HG03097 (cell line): ENCODE data around the gene GPS2.
"Not testable (repeated sequence)": the region's sequence is repeated elsewhere in the genome, so short reads cannot be mapped to it uniquely, and the experiment has no call there.

ENCODE experiments used
- ATAC-seq: cut with Tn5 transposase; IDR thresholded peaks from one replicate; pipeline ENCODE4 v1.9.1; 2021; ENCODE audit not compliant: unreplicated experiment, low FRiP score

Gene GPS2

DNA sequence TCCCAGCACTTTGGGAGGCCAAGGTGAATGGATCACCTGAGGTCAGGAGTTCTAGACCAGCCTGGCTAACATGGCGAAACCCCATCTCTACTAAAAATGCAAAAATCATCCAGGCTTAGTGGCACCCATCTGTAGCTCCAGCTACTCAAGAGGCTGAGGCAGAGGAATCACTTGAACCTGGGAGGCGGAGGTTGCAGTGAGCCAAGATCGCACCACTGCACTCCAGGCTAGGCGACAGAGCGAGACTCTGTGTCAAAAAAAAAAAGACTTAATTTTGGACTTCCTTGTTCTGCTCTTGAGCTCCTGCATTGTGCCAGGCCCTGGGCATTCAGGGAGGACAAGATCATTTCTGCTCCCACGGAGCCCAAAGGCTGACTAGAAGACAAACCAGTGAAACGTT is 22.4 kb upstream of the GPS2 start:
- not testable (repeated sequence) for ATAC-seq

DNA sequence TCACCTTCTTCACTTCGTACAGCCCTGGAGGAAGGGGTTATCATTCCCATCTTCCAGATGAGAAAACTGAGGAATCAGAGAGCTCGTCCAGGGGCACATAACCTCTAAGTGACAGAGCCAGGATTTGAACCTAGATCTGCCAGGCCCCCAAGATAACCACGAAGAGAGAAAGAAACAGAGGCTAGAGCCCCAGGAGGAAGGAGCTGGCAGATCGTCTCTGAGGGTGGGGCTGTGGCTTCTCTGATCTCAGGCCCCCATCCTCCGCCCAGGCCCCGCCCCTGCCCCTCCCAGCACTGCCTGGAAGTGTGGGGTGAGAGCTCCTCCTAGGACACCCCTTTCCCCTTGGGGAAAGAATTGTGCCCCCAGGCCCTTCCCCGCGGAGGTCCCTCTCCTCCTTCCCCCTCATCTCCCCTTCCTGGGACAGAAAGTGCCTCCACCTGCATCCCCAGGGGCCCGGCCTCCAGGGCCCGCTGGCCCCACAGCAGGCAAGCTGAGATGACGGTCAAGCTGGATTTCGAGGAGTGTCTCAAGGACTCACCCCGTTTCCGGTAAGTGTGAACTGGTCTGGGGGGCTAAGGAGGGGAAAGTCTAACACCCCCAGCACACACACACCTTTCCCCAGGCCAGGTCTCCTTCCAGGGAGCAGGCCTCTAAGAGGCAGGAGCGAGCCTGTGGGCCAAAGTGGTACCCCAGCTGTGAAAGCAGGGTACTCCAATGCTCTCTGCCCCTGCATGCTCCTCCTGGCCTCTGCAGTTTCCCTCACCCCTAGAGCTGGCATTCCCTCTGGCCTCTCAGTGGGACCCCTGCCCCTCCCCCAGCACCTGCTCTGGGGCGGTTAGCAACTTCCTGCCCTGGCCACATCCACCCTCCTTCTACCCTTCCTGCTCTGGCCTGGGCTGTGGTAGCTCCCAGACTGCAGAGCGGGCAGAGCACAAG is 21.3 kb upstream of the GPS2 start, which contains the start of gene ACAP1:
Gene ACAP1 (plus strand): TSS at position 290 of the 936 bp plus-strand sequence. CDS start 206 bp downstream, at position 496.
- ATAC-seq = no peak

DNA sequence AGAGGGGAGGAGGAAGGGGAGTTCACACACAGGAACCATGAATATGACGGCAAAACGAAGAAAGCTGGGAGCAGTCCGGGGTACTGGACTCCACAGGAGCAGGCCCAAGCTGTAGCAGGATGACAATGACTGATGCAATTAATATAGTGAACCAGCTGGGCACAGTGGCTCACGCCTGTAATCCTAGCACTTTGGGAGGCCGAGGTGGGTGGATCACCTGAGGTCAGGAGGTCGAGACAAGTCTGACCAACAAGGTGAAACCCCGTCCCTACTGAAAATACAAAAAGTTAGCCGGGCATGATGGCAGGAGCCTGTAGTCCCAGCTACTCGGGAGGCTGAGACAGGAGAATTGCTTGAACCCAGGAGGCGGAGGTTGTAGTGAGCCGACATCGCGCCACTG is 20.6 kb upstream of the GPS2 start:
- not testable (repeated sequence) for ATAC-seq

- ATAC-seq = no peak
Observed at GRCh38 chr17:7334938-7335538, 19.9 kb upstream of the GPS2 start.

DNA sequence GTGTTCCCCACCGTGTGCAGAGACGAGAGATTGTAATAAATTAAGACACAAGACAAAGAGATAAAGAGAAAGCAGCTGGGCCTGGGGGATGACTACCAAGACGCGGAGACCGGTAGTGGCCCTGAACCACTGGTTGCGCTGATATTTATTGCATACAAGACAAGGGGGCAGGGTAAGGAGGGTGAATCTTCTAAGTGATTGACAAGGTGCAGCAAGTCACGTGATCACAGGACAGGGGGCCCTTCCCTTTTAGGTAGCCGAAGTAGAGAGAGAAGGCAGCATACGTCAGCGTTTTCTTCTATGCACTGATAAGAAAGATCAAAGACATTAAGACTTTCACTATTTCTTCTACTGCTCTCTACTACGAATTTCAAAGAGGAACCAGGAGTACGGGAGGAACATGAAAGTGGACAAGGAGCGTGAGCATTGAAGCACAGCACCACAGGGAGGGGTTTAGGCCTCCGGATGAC is 17.5 kb upstream of the GPS2 start:
- ATAC-seq = not testable (repeated sequence)

DNA sequence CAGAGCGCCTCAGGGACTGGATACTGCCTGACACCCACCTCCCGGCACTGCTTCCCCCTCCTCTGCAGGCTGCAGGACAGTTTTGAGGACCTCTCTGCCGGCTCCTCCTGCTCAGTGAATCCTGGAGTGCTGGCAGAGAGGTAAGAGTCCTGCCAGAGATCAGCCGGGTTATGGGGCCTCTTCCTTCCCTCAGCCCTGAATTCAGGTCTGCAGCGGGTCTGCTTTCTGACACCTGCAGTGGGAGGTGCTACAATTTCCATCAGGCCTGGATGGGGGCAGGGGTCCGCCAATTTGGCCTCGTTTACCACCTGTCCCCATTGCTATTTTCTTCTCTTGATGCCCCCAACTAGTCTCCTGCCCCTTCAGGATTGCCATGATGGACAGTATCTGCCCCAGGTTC is 17.0 kb upstream of the GPS2 start:
- no peak for ATAC-seq

GRCh38 chr17:7330638-7331015 is 15.5 kb upstream of the GPS2 start:
- ATAC-seq = no peak

GRCh38 chr17:7329997-7330637 is 15.0 kb upstream of the GPS2 start:
- ATAC-seq = peak; percentile 24

DNA sequence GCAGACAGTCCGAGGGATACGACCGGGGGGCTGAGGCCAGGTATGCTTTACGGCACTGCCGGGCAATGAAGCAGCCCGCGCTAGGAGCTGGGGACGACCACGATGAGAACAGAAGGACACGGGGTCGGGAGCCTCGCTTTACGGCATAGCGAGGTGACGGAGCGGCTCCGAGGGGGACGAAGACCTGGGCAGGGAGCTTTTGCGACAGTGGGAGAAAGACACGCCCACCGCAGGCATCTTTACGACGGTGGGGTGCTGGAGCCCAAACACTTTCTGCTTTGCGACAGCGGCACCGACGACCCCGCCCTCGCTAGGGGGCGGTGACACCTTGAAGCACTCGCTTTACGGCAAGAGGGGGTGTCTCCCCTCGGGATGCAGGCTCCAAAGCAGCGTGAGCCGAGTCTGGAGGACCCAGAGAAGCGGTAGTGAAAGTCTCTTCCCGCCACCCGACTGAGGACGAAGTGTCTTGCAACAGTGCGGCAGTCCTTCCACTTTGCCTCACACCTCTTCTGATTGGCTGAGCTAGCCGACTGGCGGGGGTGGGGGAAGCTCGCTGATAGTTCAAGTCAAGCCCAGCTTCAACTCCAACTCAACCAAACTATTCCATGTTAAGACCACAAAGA is 14.3 kb upstream of the GPS2 start:
- peak; percentile 66 for ATAC-seq

DNA sequence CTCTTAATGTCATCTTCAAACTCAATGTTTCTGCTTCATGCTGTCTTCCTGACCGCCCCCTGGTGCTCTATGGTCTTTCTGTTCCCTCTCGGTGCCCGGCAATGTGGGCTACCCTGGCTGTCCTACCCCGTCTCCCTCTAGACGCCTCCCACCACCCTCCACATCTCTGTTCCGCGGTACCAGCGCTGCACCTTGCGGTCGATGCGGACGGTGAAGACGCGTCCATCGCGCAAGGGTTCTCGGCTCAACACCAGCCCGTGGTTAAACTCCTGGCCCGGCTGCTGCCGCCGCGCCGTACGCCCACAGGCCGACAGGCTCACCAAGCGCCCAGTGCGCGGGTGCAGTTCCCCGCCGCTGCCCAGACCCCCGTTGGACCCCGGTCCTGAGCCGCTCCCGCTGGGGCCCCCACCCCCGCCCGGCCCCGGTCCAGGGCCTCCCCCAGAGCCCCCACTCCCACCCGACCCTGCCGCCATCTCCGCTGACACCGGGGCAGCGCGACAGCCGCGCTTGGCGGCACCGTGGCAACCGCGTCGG is 13.7 kb upstream of the GPS2 start, which contains the start of gene NEURL4:
Gene NEURL4 (minus strand): TSS at position 496 of the 534 bp plus-strand sequence. CDS start 23 bp downstream, at position 473.
- ATAC-seq = peak; percentile 5

GRCh38 chr17:7328009-7328408 is 12.8 kb upstream of the GPS2 start:
- no peak for ATAC-seq

DNA sequence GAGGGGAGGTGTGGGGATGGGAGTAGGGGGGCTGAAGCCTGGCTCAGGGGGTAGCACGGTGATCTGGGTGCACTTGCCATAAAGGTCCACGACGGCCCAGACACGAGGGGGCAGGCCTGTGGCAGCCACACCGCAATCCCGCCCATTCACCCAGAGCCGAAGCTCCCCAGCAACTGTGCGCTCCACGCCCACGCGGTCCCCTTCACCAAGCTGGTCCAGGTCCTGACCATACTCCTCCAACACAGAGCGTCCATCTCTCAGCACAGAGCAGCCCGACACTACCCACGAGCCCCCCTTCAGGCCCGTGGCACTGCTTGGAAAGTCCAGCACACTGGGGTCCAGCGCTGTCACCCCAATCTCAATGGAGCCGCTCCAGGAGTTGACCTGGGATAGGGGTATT is 12.3 kb upstream of the GPS2 start:
- ATAC-seq = no peak

DNA sequence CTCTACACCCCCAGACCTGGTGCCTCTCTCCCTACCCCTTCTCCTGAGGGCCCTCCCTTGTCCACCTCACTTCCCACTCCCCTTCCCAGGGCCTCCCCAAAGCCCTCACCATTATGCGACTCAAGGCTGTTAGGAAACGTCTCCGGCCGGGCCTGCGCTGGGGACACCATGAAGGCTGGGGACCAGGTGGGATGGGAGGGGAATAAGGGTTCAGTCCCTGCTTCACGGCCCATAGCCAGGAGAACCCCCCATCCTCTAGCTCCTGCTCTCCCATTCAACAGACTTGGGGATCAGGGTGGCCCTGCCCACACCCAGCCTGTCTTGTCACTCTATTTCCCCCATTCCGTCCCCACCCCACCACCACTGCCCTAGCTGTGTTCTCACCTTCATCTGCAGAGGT is 11.9 kb upstream of the GPS2 start:
- ATAC-seq = no peak

DNA sequence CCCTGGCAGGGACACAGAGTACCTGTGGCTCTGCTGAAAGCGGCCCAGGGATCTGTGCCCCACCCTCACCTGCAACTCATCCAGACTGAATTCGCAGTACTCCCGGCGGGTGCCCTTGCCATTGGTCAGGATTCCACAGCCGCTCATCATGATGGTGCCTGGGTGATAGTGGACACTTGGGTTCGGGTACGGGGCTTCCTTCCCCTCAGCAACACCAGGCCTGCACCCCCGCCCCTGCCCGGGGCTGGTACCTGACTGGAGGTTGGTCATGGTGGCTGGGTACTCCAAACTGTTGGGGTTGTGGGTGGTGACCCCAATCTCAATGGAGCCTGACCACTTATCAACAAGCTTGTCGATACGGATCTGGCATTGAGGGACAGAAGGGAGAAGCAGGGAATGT is 11.0 kb upstream of the GPS2 start:
- ATAC-seq = no peak

GRCh38 chr17:7325031-7325528 is 9.9 kb upstream of the GPS2 start:
- no peak for ATAC-seq

GRCh38 chr17:7324438-7324779 is 9.2 kb upstream of the GPS2 start:
- no peak for ATAC-seq

- no peak for ATAC-seq
Observed at GRCh38 chr17:7323731-7324437, 8.7 kb upstream of the GPS2 start.

DNA sequence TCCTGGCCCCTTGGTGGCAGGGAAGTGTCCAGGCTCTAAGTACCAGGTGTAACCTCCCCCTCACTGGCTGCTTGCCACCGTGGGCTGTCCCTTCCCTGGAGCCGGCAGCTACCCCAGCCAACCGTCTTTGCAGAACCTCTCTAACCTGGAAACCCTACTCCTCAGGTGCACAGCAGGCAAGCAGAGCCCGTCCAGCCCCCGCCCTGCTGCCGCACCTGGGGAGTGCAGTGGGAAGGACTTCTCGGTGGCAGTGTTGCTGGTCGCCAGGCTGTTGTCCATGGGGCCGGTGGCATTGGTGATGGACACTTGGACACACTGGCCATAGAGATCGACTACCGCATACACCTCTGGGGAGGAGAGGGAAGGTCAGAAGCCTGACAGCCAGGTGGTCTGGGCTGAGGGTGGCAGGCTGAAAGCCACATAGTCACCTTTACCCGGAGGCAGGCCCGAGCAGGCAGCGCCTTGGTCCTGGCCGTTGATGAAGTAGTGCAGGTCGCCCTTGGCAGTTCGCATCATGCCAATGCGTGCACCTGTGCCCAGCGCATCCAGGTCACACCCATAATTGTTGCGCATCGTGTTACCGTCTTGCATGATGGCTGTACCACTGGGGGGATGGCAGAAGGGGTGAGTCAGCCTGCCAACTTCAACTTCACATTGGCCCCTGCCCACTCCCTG is 7.5 kb upstream of the GPS2 start:
- ATAC-seq = no peak

DNA sequence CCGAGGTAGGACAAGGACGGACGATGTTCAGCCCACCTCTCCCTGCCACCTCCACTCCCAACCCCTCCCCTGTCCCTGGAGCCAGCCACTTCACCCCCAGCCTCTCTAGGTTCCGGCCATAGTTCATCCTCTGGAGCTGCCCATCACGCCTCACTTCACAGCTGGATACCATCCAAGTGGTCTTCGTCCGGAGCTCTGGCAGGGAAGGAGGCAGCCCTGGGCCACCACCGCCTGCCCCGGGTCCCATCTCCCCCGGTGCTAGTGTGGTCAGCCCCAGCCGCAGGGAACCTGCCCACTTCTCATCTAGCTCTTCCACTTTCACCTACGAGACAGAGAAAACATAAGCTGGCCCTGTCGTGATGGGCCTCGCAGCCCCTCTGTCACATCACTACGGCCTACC is 6.3 kb upstream of the GPS2 start:
- ATAC-seq = no peak
